SK-MEL-5 (cell line): ENCODE measurements around the gene IKZF2. TPM values are rescaled to one million over a fixed set of nuclear protein-coding genes. Genes with fewer than 3 reads are reported as not detected.
"Not testable (repeated sequence)": the region's sequence is repeated elsewhere in the genome, so short reads cannot be mapped to it uniquely, and the experiment has no call there.

ENCODE experiments used
- DNase-seq: peaks from one replicate; pipeline ENCODE4 v3.0.0-alpha.2; 2016; ENCODE audit warnings: low read depth, low spot score
- in situ Hi-C: cut with HindIII; loops from 2 replicates; pipeline ENCODE4 v1.10.0; 2016; ENCODE audit warnings: low sequenced_read_pairs, high pct_unique_total_duplicates, low pct_unique_long_range_greater_than_20kb
- total RNA-seq: library from RNA; depleted of rRNA; stranded (reverse); fragments of >200 nt; shearing (Covaris generic); gene quantifications from 2 replicates; pipeline ENCODE4 v1.2.3, GENCODE V29; 2014

The IKZF2 gene
- total RNA-seq, 1 experiment from 2014 or later: 0.79 TPM

DNA sequence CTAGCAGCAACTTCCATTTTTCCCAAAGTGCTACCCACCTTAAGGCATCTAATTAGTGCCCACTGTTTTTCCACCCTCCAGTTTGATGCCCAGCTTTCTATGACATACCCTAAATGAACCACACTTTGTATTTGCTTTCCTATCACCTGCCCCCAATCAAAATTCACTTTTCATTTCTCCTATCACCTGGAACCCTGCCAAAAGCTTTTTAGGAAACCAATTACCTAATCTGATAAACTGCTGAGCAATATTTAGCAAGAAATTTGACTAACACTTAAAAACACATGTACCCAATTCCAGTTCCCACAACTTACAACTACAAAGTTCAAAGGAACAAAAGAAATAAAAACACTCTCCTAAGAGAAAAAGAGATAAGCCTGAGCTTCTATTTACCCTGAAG, 71.7 kb downstream of the IKZF2 start:
- in situ Hi-C loops: no loop called here
- no peak for DNase-seq

DNA sequence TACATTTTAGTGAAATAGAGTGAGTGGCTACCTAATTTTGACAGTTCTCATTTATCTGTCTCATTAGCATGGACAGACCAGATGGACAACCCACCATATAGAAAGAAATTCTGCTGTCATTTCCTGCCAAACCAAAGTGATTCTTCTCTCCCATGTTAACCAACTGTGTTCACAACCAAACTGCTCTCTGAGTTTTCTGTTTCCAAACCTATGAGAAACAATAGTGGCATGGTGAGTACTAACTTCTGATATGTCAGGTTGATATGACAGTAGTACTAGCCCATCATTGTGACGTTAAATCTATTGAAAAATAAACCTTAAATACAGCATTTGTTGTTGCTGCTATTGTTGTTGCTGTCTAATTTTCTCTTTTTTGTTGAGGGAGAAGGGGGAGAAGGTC, 72.7 kb downstream of the IKZF2 start:
- no peak for DNase-seq
- in situ Hi-C loops: no loop called here

DNA sequence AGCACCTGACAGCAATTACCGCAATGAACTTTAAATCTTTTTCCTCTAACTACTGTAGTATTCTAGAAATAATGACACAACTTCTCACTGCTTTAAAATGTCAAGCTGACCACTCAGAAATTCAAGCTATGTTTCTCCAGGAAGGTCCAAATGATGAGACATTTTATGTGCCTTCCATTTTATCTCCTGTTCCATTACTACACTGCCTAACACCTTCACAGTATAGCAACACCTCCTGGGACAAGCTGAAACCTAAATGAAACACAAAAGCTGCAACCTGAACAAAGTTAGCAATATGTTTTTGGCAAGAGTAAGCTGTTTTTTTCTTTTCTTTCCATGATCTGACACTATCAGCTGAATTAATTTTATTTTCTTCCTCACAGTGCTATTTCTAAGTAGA, 81.9 kb downstream of the IKZF2 start:
- DNase-seq: no peak
- in situ Hi-C loops: no loop called here

- no peak for DNase-seq
- in situ Hi-C loops: no loop called here
Measured at GRCh38 chr2:213068676-213069359, 82.6 kb downstream of the IKZF2 start.

GRCh38 chr2:213067888-213068287, 83.5 kb downstream of the IKZF2 start:
- in situ Hi-C loops: no loop called here
- DNase-seq: no peak

GRCh38 chr2:213066443-213066743, 85.0 kb downstream of the IKZF2 start:
- in situ Hi-C loops: no loop called here
- no peak for DNase-seq

- no peak for DNase-seq
- in situ Hi-C loops: no loop called here
Measured at GRCh38 chr2:213065583-213066442, 85.6 kb downstream of the IKZF2 start.

- in situ Hi-C loops: no loop called here
- DNase-seq: no peak
Measured at GRCh38 chr2:213064099-213064498, 87.3 kb downstream of the IKZF2 start.

DNA sequence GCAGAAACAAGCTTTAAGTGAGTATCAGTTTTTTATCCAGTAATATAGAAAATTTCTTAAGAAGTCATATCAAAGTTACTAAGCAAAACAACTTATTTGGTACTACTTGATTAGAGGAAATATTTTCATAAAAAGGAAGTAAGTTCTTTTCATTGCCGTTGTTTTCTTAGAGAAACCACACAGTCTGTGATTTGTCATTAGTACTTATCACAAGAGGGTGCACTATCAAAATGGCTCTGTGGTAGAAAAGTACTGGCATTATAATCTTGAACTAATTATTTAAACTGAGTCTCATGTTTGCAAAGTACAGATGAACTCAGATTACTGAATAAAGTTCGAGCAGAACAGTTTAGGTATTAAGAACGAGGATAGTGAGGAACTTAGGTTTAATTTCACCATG, 93.4 kb downstream of the IKZF2 start:
- DNase-seq: no peak
- in situ Hi-C loops: no loop called here

DNA sequence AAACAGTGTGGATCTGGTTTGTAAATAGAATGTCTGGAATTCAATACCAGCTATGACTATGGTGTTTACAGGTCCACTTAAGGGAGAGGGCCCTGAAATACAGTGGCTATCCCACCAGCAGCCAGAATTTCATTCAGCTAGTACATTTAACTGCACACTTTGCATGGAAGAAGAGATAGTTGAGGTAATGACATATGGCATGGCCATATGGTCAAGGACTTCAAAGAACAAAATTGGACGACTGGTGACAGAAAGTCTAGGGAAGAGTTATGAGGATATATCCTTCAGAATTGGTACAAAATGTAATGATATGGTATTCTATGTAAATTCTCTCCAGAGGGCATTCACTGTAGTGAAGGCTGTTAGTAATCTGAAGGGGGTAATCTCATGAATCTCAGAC, 105.0 kb downstream of the IKZF2 start:
- DNase-seq: no peak
- in situ Hi-C loops: no loop called here

- no peak for DNase-seq
- in situ Hi-C loops: no loop called here
Measured at GRCh38 chr2:213043566-213043965, 107.8 kb downstream of the IKZF2 start.

DNA sequence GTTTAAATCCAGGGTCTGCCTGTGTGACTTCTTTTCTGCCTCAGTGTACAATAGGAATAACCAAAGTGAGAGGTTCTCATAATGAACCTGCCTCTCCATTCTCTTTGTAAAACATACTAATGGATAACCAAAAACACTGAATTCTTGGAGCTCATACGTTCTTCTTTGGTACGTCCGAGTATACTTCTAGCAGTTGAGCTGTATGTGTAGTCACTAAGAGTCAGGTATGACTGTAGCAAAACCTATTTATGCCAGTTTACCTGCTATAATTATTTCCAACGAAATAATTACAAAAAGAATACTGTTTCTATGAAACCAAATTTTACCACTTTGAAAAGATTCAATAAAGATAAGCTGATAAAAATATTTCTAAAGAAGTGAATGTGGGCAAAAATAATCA, 109.2 kb downstream of the IKZF2 start:
- in situ Hi-C loops: no loop called here
- DNase-seq: no peak

DNA sequence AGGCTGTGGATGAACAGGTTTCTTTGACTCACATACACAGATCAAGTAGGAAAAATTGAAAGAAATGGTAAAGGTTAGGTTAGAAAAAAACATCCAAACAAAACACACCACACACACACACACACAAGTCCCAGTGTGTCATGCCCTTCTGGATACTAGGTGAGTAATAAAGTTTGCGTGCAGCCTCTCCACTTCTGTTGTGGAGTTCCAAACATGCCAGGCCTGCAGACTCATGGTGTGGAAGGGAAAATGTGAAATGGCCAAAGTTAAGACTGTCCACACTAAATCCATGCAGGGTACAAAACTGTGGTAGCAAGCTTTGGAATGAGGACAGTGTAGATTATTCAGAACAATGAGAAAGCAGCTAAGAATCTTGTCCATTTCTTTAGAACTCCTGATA, 114.6 kb downstream of the IKZF2 start:
- in situ Hi-C loops: no loop called here
- DNase-seq: no peak

DNA sequence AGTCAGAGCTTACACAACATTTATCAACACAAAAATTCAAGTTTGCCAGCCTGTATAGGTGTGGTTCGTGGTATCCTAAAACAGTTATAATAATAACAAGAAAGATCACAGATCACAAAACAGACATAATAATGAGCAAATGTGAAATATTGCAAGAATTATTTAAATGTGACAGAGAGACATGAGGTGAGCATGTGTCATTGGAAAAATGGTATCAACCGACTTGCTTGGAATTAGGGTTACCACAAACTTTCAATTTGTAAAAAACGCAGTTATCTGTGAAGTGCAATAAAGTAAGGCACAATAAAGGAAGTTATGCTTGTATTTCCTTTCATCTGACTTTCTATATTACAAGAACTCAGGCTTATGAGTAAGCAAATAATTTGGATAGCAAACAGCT, 116.8 kb downstream of the IKZF2 start:
- in situ Hi-C loops: no loop called here
- DNase-seq: no peak

GRCh38 chr2:213032607-213033006, 118.8 kb downstream of the IKZF2 start:
- in situ Hi-C loops: no loop called here
- no peak for DNase-seq

GRCh38 chr2:213022987-213023386, 128.4 kb downstream of the IKZF2 start:
- DNase-seq: no peak
- in situ Hi-C loops: no loop called here

DNA sequence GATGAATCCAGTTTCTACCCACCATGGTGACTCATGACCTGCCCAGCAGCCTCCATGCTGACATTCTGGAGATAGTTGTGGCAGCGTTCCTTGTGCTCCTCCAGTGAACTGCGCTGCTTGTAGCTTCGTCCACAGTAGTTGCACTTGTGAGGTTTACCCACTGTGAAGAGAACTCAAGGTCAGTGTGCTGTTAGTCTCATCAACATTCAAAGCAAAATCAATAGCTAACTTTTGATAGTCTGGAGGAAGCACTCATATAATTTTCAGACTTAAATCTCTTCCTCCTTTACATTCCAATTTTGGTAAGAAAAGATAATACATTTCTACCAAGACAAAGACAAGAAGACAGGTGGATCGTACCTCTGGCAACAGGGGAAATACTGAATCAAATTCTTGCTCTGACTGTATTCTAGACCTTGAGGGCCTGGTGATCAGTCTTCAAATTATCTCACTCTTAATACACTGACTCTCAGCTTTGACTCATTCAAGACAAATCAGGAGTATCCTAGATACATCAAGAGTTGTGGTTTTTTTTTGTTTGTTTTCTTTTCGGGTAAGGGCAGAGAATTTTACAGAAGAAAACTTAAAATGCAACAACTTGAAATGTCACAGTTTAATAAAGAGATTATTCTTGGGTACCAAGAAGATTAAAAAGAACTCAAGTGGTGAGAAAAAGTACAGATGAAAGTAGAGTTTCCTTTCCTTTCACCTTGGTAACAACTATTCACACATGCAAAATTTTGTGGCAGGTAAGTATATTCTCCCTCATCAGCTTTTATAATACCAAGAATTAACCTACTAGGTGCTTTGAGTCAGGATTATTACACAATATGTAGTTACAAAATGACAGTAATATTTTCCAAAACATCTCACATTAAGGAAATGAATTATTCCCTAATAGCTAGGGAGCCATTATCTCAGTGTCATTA, 129.2 kb downstream of the IKZF2 start:
- no peak for DNase-seq

DNA sequence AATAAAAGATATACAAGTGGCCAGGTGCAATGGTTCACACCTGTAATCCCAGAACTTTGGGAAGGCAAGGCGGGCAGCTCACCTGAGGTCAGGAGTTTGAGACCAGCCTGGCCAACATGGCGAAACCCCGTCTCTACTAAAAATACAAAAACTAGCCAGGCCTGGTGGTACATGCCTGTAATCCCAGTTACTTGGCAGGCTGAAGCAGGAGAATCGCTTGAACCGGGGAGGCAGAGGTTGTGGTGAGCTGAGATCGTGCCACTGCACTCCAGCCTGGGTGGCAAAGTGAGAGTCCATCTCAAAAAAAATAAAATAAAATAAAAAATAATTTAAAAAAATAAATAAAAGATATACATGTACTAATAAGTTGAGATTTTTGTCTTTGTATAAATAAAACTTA, 130.5 kb downstream of the IKZF2 start:
- DNase-seq, in situ Hi-C loops: not testable (repeated sequence)

More for the DNA sequence above, 129.2 kb downstream of the IKZF2 start:
- in situ Hi-C loops: no loop called here
